A549 (cell line): ENCODE measurements around the gene TRIO. TPM values are rescaled to one million over a fixed set of nuclear protein-coding genes. Genes with fewer than 3 reads are reported as not detected.

Source experiments
- ATAC-seq, 2 experiments: fragments of 200-7000 bp in 1 of 2; fragments of >200 bp in 1 of 2; cut with Nextera tagmentation in 1 of 2; cut with Tn5 transposase in 1 of 2; 3 replicates each; pipeline versions ENCODE4 v1.8.0 to v1.9.1; 2018 to 2020; ENCODE audit warnings: mild to moderate bottlenecking in 1 of 2, moderate library complexity in 1 of 2
- CTCF ChIA-PET: fragments of 300-600 bp; sonication (Branson Sonifier 250); formaldehyde crosslinking; extraction: SDS; loops from one replicate; lab custom pipeline; 2021; ENCODE audit warnings: antibody characterized with exemption, inconsistent platforms; lab: Yijun Ruan, JAX
- POLR2A ChIA-PET: fragments of 350-600 bp; formaldehyde crosslinking; extraction: SDS; loops from one replicate; lab custom pipeline; 2021; ENCODE audit warnings: antibody characterized with exemption, inconsistent platforms; lab: Yijun Ruan, JAX
- DNase-seq, 2 experiments: peaks; one replicate each; pipeline versions ENCODE4 v3.0.0 to v3.0.0-alpha.2; 2011 to 2016; ENCODE audit warnings: low read depth in 1 of 2, low spot score in 1 of 2
- FAIRE-seq: peaks from 2 replicates; lab custom pipeline; 2011; peaks lifted over from hg19 to GRCh38; lab: Jason Lieb, UNC
- H3K27ac ChIP-seq, 2 experiments: fragments of >200 bp; sonication (Bioruptor Twin); formaldehyde crosslinking; 3 replicates each; pipeline ENCODE4 v1.5.1; 2016 to 2017
- H3K4me1 ChIP-seq: fragments of >200 bp; sonication (Bioruptor Twin); formaldehyde crosslinking; 3 replicates; pipeline ENCODE4 v1.6.1; 2016
- H3K4me2 ChIP-seq: fragments of >200 bp; sonication (Bioruptor Twin); formaldehyde crosslinking; 3 replicates; pipeline ENCODE4 v1.6.1; 2016
- H3K4me3 ChIP-seq: fragments of >200 bp; sonication (Bioruptor Twin); formaldehyde crosslinking; 3 replicates; pipeline ENCODE4 v1.5.1; 2016
- H3K9me3 ChIP-seq: fragments of >200 bp; sonication (Bioruptor Twin); formaldehyde crosslinking; 3 replicates; pipeline ENCODE4 v1.6.1; 2016
- ATOH8 ChIP-seq: fragments of 250-450 bp; sonication (Bioruptor Pico); IDR thresholded peaks from 2 replicates; pipeline ENCODE4 v1.5.0; 2020; ENCODE audit warnings: low read depth, mild to moderate bottlenecking, moderate library complexity
- CBX2 ChIP-seq: fragments of 200-600 bp; sonication (generic); IDR thresholded peaks from 2 replicates; pipeline ENCODE4 v1.6.1; 2016; ENCODE audit warnings: low read depth, mild to moderate bottlenecking, borderline replicate concordance
- FOSL2 ChIP-seq, 2 experiments: fragments of 450-650 bp in 1 of 2; fragments of >200 bp in 1 of 2; sonication (Bioruptor Twin) in 1 of 2; formaldehyde crosslinking; IDR thresholded peaks; 2 replicates each; pipeline versions ENCODE4 v1.5.0 to v1.6.1; 2016 to 2020; ENCODE audit warnings: mild to moderate bottlenecking in 1 of 2, moderate library complexity in 1 of 2
- FOXS1 ChIP-seq: fragments of 250-450 bp; sonication (Bioruptor Pico); IDR thresholded peaks from 2 replicates; pipeline ENCODE4 v1.5.0; 2020; ENCODE audit warnings: mild to moderate bottlenecking, moderate library complexity
- HDAC2 ChIP-seq: fragments of 200-600 bp; sonication (generic); IDR thresholded peaks from 2 replicates; pipeline ENCODE4 v1.6.1; 2016
- MAFK ChIP-seq: fragments of 450-650 bp; IDR thresholded peaks from 2 replicates; pipeline ENCODE4 v1.6.1; 2014; ENCODE audit not compliant: partially characterized antibody
- MAX ChIP-seq: IDR thresholded peaks from 2 replicates; pipeline ENCODE4 v1.6.1; 2012
- MAZ ChIP-seq: fragments of 150-350 bp; IDR thresholded peaks from 2 replicates; pipeline ENCODE4 v1.6.1; 2014; ENCODE audit warnings: antibody characterized with exemption, low read depth, low read length, borderline replicate concordance
- NPAS2 ChIP-seq: fragments of 250-450 bp; sonication (Bioruptor Pico); IDR thresholded peaks from 2 replicates; pipeline ENCODE4 v1.8.0; 2022; ENCODE audit warnings: mild to moderate bottlenecking, moderate library complexity, borderline replicate concordance
- NR3C1 ChIP-seq: fragments of >200 bp; sonication (Bioruptor Twin); formaldehyde crosslinking; IDR thresholded peaks from 3 replicates; pipeline ENCODE4 v1.6.1; 2017
- POLR2AphosphoS2 ChIP-seq: conservative IDR thresholded peaks from 2 replicates; pipeline ENCODE4 v1.6.1; 2012; ENCODE audit warnings: low read length, improper control_type of control experiment, inconsistent platforms
- RARB ChIP-seq: fragments of 250-450 bp; sonication (Bioruptor Pico); IDR thresholded peaks from 2 replicates; pipeline ENCODE4 v1.8.0; 2021; ENCODE audit warnings: mild to moderate bottlenecking, moderate library complexity
- SREBF2 ChIP-seq: fragments of 450-650 bp; IDR thresholded peaks from 2 replicates; pipeline ENCODE4 v1.6.1; 2014; ENCODE audit warnings: mild to moderate bottlenecking, moderate library complexity
- WGBS: methylation state at CpG from one replicate; pipeline ENCODE4 v1.1.6; 2017; ENCODE audit errors: missing lambda C conversion rate; 5-methylcytosine and 5-hydroxymethylcytosine counted together
- polyA plus RNA-seq, 4 experiments: library from polyadenylated mRNA; depleted of rRNA in 3 of 4; stranded (reverse); fragments of >200 nt; fragmentation: RNase III in 1 of 4; extraction: RNeasy Plus Mini Kit Qiagen cat#74134 plus additional on column Dnase treatment in 1 of 4; gene quantifications; 2 replicates in 3 of 4; 3 replicates in 1 of 4; pipeline ENCODE4 v1.2.3, GENCODE V29; 2011 to 2017
- TF ChIP-seq, protein P1 (sequence below): fragments of 150-350 bp; IDR thresholded peaks from 2 replicates; pipeline ENCODE4 v1.6.1; 2014; ENCODE audit warnings: low read depth, mild to moderate bottlenecking, low read length
- TF ChIP-seq, protein P2 (sequence below): IDR thresholded peaks from 2 replicates; pipeline ENCODE4 v1.6.1; 2012; ENCODE audit warnings: low read depth, borderline replicate concordance
- TF ChIP-seq, protein P3 (sequence below): fragments of 200-600 bp; sonication (generic); IDR thresholded peaks from 2 replicates; pipeline ENCODE4 v1.6.1; 2016; ENCODE audit warnings: antibody characterized with exemption, mild to moderate bottlenecking, moderate library complexity

TRIO gene
- polyA plus RNA-seq, 2 of the 4 experiments (the other 2 are of a cell fraction), result 47.5 to 79.0 TPM

- TF ChIP-seq, protein P1, sequence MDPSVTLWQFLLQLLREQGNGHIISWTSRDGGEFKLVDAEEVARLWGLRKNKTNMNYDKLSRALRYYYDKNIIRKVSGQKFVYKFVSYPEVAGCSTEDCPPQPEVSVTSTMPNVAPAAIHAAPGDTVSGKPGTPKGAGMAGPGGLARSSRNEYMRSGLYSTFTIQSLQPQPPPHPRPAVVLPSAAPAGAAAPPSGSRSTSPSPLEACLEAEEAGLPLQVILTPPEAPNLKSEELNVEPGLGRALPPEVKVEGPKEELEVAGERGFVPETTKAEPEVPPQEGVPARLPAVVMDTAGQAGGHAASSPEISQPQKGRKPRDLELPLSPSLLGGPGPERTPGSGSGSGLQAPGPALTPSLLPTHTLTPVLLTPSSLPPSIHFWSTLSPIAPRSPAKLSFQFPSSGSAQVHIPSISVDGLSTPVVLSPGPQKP, result no peak
Observed at GRCh38 chr5:14429101-14430050, 286.2 kb downstream of the TRIO start (continued).

DNA sequence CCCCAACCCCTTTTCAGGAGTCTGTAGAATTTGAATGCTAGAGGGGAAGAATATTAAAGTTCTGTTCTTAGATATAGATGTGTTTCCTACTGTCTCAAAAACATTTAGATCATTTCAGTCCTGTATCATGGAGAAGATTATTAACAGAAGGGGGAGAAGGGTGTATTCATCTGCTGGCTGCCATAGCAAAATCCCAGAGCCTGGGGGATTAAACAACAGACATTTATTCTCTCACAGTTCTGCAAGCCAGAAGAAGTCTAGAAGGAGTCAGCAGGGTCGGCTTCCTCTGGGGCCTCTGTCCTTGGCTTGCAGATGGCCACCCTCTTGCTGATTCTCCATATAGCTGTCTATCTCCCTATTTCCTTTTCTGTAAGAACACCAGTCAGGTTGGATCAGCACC is 288.4 kb downstream of the TRIO start:
- no peak for ATAC-seq
- CTCF ChIA-PET, result interaction anchor here (1.6 kb wide), 1 partner anchor 217 kb away, joined by 3 read pairs; no protein-coding TSS in a partner anchor
- Histone ChIP-seq H3K4me1 (no peaks in the 10 kb centered on the region), H3K4me2 (no peak overlapping the region), H3K4me3 (no peak overlapping the region), H3K9me3 (no peaks in the 10 kb centered on the region), H3K27ac (no peak overlapping the region)
- POLR2A ChIA-PET, result no interaction called here
- no peak for DNase-seq
- WGBS, result 86% methylated on average over 1 of the region's 1 CpG
- FAIRE-seq, result no peak
- TF ChIP-seq NR3C1, result no peak
- TF ChIP-seq, protein P2, sequence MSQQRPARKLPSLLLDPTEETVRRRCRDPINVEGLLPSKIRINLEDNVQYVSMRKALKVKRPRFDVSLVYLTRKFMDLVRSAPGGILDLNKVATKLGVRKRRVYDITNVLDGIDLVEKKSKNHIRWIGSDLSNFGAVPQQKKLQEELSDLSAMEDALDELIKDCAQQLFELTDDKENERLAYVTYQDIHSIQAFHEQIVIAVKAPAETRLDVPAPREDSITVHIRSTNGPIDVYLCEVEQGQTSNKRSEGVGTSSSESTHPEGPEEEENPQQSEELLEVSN, result no peak
- TF ChIP-seq HDAC2, result no peak
- TF ChIP-seq MAX, result no peak
- TF ChIP-seq NPAS2 (CRISPR knock-in tag), result no peak
- no peak for TF ChIP-seq SREBF2
- no peak for TF ChIP-seq MAFK
- TF ChIP-seq POLR2AphosphoS2, result no peak
- TF ChIP-seq MAZ, result no peak
- TF ChIP-seq FOSL2 (IDR thresholded peaks at IDR 0.05), result no peak
- no peak for TF ChIP-seq FOSL2 (CRISPR knock-in tag; IDR thresholded peaks at IDR 0.05)

GRCh38 chr5:14432931-14433589 is 289.9 kb downstream of the TRIO start:
- Histone ChIP-seq H3K4me3 (no peak overlapping the region), H3K9me3 (no peaks in the 10 kb centered on the region), H3K4me2 (no peak overlapping the region), H3K27ac (no peak overlapping the region), H3K4me1 (no peaks in the 10 kb centered on the region)
- ATAC-seq, result no peak; a peak in 1 of 6 replicates
- FAIRE-seq, result no peak
- TF ChIP-seq FOXS1 (CRISPR knock-in tag) (no peak), FOSL2 (IDR thresholded peaks at IDR 0.05) (no peak), FOSL2 (CRISPR knock-in tag; IDR thresholded peaks at IDR 0.05) (no peak), CBX2 (no peak), RARB (CRISPR knock-in tag) (no peak), MAZ (no peak), ATOH8 (no peak)
- TF ChIP-seq, protein P3, sequence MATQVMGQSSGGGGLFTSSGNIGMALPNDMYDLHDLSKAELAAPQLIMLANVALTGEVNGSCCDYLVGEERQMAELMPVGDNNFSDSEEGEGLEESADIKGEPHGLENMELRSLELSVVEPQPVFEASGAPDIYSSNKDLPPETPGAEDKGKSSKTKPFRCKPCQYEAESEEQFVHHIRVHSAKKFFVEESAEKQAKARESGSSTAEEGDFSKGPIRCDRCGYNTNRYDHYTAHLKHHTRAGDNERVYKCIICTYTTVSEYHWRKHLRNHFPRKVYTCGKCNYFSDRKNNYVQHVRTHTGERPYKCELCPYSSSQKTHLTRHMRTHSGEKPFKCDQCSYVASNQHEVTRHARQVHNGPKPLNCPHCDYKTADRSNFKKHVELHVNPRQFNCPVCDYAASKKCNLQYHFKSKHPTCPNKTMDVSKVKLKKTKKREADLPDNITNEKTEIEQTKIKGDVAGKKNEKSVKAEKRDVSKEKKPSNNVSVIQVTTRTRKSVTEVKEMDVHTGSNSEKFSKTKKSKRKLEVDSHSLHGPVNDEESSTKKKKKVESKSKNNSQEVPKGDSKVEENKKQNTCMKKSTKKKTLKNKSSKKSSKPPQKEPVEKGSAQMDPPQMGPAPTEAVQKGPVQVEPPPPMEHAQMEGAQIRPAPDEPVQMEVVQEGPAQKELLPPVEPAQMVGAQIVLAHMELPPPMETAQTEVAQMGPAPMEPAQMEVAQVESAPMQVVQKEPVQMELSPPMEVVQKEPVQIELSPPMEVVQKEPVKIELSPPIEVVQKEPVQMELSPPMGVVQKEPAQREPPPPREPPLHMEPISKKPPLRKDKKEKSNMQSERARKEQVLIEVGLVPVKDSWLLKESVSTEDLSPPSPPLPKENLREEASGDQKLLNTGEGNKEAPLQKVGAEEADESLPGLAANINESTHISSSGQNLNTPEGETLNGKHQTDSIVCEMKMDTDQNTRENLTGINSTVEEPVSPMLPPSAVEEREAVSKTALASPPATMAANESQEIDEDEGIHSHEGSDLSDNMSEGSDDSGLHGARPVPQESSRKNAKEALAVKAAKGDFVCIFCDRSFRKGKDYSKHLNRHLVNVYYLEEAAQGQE, result no peak
- POLR2A ChIA-PET, result no interaction called here
- WGBS, result 87% methylated on average over 8 of the region's 8 CpGs
- no peak for DNase-seq
- CTCF ChIA-PET, result interaction anchor here (1.3 kb wide), 1 partner anchor 35 kb away, joined by 3 read pairs; no protein-coding TSS in a partner anchor
